Uterus (tissue), 4 donors: ENCODE measurements around the gene SNAPC3. TPM values are rescaled to one million over a fixed set of nuclear protein-coding genes. Genes with fewer than 3 reads are reported as not detected.
A peak's percentile ranks its signal among the peaks of the same experiment; 100 is the strongest.
"Not testable (repeated sequence)": the region's sequence is repeated elsewhere in the genome, so short reads cannot be mapped to it uniquely, and the experiment has no call there.

Source experiments
- DNase-seq, 2 donors: peaks; one replicate each; pipeline ENCODE4 v3.0.0-alpha.2; 2019 to 2020
- H3K27ac ChIP-seq, 2 donors: fragments of 200-600 bp; sonication (generic); 1 replicate in 1 of 2; 2 replicates in 1 of 2; pipeline ENCODE4 v1.5.1; 2016 to 2018
- H3K27me3 ChIP-seq, 2 donors: fragments of 200-600 bp; sonication (generic); one replicate each; pipeline ENCODE4 v1.5.1; 2018 to 2019; ENCODE audit warnings: control low read depth in 1 of 2
- H3K36me3 ChIP-seq, 2 donors: fragments of 200-600 bp; sonication (generic); one replicate each; pipeline ENCODE4 v1.5.1; 2019; ENCODE audit warnings: control low read depth in 1 of 2
- H3K4me1 ChIP-seq, 2 donors: fragments of 200-600 bp; sonication (generic); one replicate each; pipeline ENCODE4 v1.5.1; 2018 to 2019; ENCODE audit warnings: control low read depth in 1 of 2
- H3K4me3 ChIP-seq, 2 donors: fragments of 200-600 bp; sonication (generic); 1 replicate in 1 of 2; 2 replicates in 1 of 2; pipeline ENCODE4 v1.5.1; 2018 to 2019; ENCODE audit warnings: mild to moderate bottlenecking in 1 of 2
- H3K9me3 ChIP-seq, 2 donors: fragments of 200-600 bp; sonication (generic); one replicate each; pipeline ENCODE4 v1.5.1; 2019; ENCODE audit warnings: control low read depth in 1 of 2
- CTCF ChIP-seq, 4 experiments: fragments of 200-600 bp in 2 of 4; fragments of 450-650 bp in 2 of 4; sonication (generic) in 2 of 4; IDR thresholded peaks; one replicate each; pipeline ENCODE4 v1.5.1; 2016 to 2019; ENCODE audit warnings: antibody characterized with exemption in 4 of 4, mild to moderate bottlenecking in 2 of 4, moderate library complexity in 1 of 4
- POLR2A ChIP-seq, 2 donors: fragments of 450-650 bp; IDR thresholded peaks; one replicate each; pipeline ENCODE4 v1.6.1; 2016; ENCODE audit warnings: antibody characterized with exemption in 2 of 2, mild to moderate bottlenecking in 1 of 2, moderate library complexity in 1 of 2
- intact Hi-C: fragments of 100-400 bp; cut with DNase I; formaldehyde crosslinking; loops from one replicate; pipeline ENCODE4 v1.15.1; 2023; ENCODE audit warnings: low total_unique reads
- total RNA-seq, 4 donors: library from RNA; depleted of rRNA in 3 of 4; stranded (reverse); fragments of >200 nt in 3 of 4; gene quantifications; one replicate each; pipeline versions ENCODE4 v1.1.0 to v1.2.4, GENCODE V29; 2014 to 2023
- donor health status: DM: yes; HTN: yes; CAD: no.

The SNAPC3 gene
- total RNA-seq, 4 donors from 2014 or later, result 31.5 to 67.1 (median 39.7) TPM

GRCh38 chr9:15377625-15378540 lies 44.8 kb upstream of the SNAPC3 start:
- intact Hi-C loops, result no loop called here
- Histone ChIP-seq H3K27me3 (no peaks in the 10 kb centered on the region), H3K4me1 (no peaks in the 10 kb centered on the region), H3K9me3 (no peaks in the 10 kb centered on the region), H3K27ac (peak overlapping the region; percentile 80 to 84), H3K36me3 (no peaks in the 10 kb centered on the region), H3K4me3 (no peak overlapping the region)
- DNase-seq, result no peak
- no peak for TF ChIP-seq CTCF (IDR thresholded peaks at IDR 0.05)
- no peak for TF ChIP-seq POLR2A (IDR thresholded peaks at IDR 0.05)

GRCh38 chr9:15379317-15379716 lies 43.4 kb upstream of the SNAPC3 start:
- H3K4me1 ChIP-seq, H3K9me3 ChIP-seq, DNase-seq, intact Hi-C loops, H3K4me3 ChIP-seq, H3K27me3 ChIP-seq, H3K36me3 ChIP-seq: not testable (repeated sequence)
- H3K27ac ChIP-seq, result peak overlapping the region in 1 of 2 donors; percentile 9

GRCh38 chr9:15379888-15380287 lies 42.8 kb upstream of the SNAPC3 start:
- DNase-seq, H3K27ac ChIP-seq, H3K4me3 ChIP-seq, H3K9me3 ChIP-seq, H3K27me3 ChIP-seq, H3K4me1 ChIP-seq, H3K36me3 ChIP-seq, intact Hi-C loops: not testable (repeated sequence)

- intact Hi-C loops, result no loop called here
- no peak overlapping the region for H3K27ac ChIP-seq
- H3K36me3 ChIP-seq, result no peaks in the 10 kb centered on the region
- TF ChIP-seq POLR2A (IDR thresholded peaks at IDR 0.05) (no peak), CTCF (IDR thresholded peaks at IDR 0.05) (no peak)
- H3K9me3 ChIP-seq, result no peaks in the 10 kb centered on the region
- no peak overlapping the region for H3K4me3 ChIP-seq
- no peak for DNase-seq
- no peaks in the 10 kb centered on the region for H3K27me3 ChIP-seq
- no peaks in the 10 kb centered on the region for H3K4me1 ChIP-seq
Measured at GRCh38 chr9:15381491-15381890, 41.2 kb upstream of the SNAPC3 start.

- Histone ChIP-seq H3K4me1 (no peaks in the 10 kb centered on the region), H3K9me3 (no peaks in the 10 kb centered on the region)
- TF ChIP-seq CTCF (IDR thresholded peaks at IDR 0.05) (no peak), POLR2A (IDR thresholded peaks at IDR 0.05) (no peak)
Measured at GRCh38 chr9:15386465-15386864, 36.2 kb upstream of the SNAPC3 start.

GRCh38 chr9:15389173-15389572 lies 33.5 kb upstream of the SNAPC3 start:
- Histone ChIP-seq H3K27ac (no peak overlapping the region), H3K27me3 (no peaks in the 10 kb centered on the region), H3K36me3 (no peaks in the 10 kb centered on the region), H3K9me3 (no peaks in the 10 kb centered on the region), H3K4me3 (no peak overlapping the region), H3K4me1 (no peaks in the 10 kb centered on the region)
- TF ChIP-seq CTCF (IDR thresholded peaks at IDR 0.05), result no peak
- DNase-seq, result no peak
- intact Hi-C loops, result no loop called here

More at GRCh38 chr9:15386465-15386864, 36.2 kb upstream of the SNAPC3 start:
- no peaks in the 10 kb centered on the region for H3K36me3 ChIP-seq
- DNase-seq, result no peak
- H3K4me3 ChIP-seq, result no peak overlapping the region
- no peak overlapping the region for H3K27ac ChIP-seq
- intact Hi-C loops, result no loop called here
- no peaks in the 10 kb centered on the region for H3K27me3 ChIP-seq
